ENCODE data around the gene DOCK10.

Gene DOCK10

GRCh38 chr2:225017098-225017685, 25.1 kb downstream of the DOCK10 start:
- Histone ChIP-seq H3K36me3 (ENCODE audit: control insufficient read depth in 2 of 2, insufficient read depth in 1 of 2, low read length in 2 of 2) (no peaks in the 10 kb centered on the region), H3K4me3 (ENCODE audit: low read depth, low read length) (no peak overlapping the region), H3K4me1 (ENCODE audit: control insufficient read depth, insufficient read depth, low read length) (no peaks in the 10 kb centered on the region), H3K27ac (ENCODE audit: extremely low read depth, low read depth, low read length) (no peak overlapping the region), H3K9me3 (ENCODE audit: control insufficient read depth, insufficient read depth, low read depth, low read length) (no peaks in the 10 kb centered on the region)
- POLR2A ChIA-PET = no interaction called here
- TF ChIP-seq ZEB2 (tag by site-specific recombination; IDR thresholded peaks at IDR 0.05) = no peak
- no peak for TF ChIP-seq ATF2 (tag by site-specific recombination; IDR thresholded peaks at IDR 0.05; ENCODE audit: low read depth)
- TF ChIP-seq ZFHX2 (tag by site-specific recombination; conservative IDR thresholded peaks at IDR 0.05) = no peak
- TF ChIP-seq ZFP69B (tag by site-specific recombination; IDR thresholded peaks at IDR 0.05) = no peak
- no peak for TF ChIP-seq ZIC2 (tag by site-specific recombination; IDR thresholded peaks at IDR 0.05)
- TF ChIP-seq ZNF629 (tag by site-specific recombination; IDR thresholded peaks at IDR 0.05) = no peak
- no peak for TF ChIP-seq KLF16 (tag by site-specific recombination; IDR thresholded peaks at IDR 0.05)
- TF ChIP-seq BCL11A (tag by site-specific recombination; IDR thresholded peaks at IDR 0.05; ENCODE audit: low read depth) = no peak
- no peak for TF ChIP-seq YY2 (tag by site-specific recombination; IDR thresholded peaks at IDR 0.05)
- CTCF ChIA-PET = interaction anchor here (0.7 kb wide), 1 partner anchor 370 kb away, joined by 5 read pairs; no protein-coding TSS in a partner anchor

GRCh38 chr2:225013425-225014365, 28.6 kb downstream of the DOCK10 start:
- Histone ChIP-seq H3K9me3 (ENCODE audit: control insufficient read depth, insufficient read depth, low read depth, low read length) (no peaks in the 10 kb centered on the region), H3K27ac (ENCODE audit: extremely low read depth, low read depth, low read length) (no peak overlapping the region), H3K4me3 (ENCODE audit: low read depth, low read length) (no peak overlapping the region), H3K4me1 (ENCODE audit: control insufficient read depth, insufficient read depth, low read length) (no peaks in the 10 kb centered on the region), H3K36me3 (ENCODE audit: control insufficient read depth in 2 of 2, insufficient read depth in 1 of 2, low read length in 2 of 2) (no peaks in the 10 kb centered on the region)
- CTCF ChIA-PET = interaction anchor here (0.6 kb wide), 1 partner anchor 238 kb away, joined by 3 read pairs; no protein-coding TSS in a partner anchor
- POLR2A ChIA-PET = interaction anchor here (0.6 kb wide), 1 partner anchor 142 kb away, joined by 4 read pairs; no protein-coding TSS in a partner anchor
- no peak for TF ChIP-seq ZNF146 (tag by site-specific recombination; IDR thresholded peaks at IDR 0.05)
- no peak for TF ChIP-seq YY1 (tag by site-specific recombination; IDR thresholded peaks at IDR 0.05)
- TF ChIP-seq BCL11B (tag by site-specific recombination; IDR thresholded peaks at IDR 0.05; ENCODE audit: low read depth) = no peak
- no peak for TF ChIP-seq ZNF677 (tag by site-specific recombination; IDR thresholded peaks at IDR 0.05)
- TF ChIP-seq ZNF510 (tag by site-specific recombination; IDR thresholded peaks at IDR 0.05; ENCODE audit: insufficient replicate concordance) = no peak
- peak; percentile 42; the same call in 1 of the 2 replicates for TF ChIP-seq ZBTB17 (tag by site-specific recombination; IDR thresholded peaks at IDR 0.05)

GRCh38 chr2:225011585-225011984, 30.7 kb downstream of the DOCK10 start:
- H3K4me1 ChIP-seq (ENCODE audit: control insufficient read depth, insufficient read depth, low read length) = no peaks in the 10 kb centered on the region
- no peak overlapping the region for H3K4me3 ChIP-seq (ENCODE audit: low read depth, low read length)
- H3K36me3 ChIP-seq (ENCODE audit: control insufficient read depth in 2 of 2, insufficient read depth in 1 of 2, low read length in 2 of 2) = no peaks in the 10 kb centered on the region
- CTCF ChIA-PET = no interaction called here
- no peak overlapping the region for H3K27ac ChIP-seq (ENCODE audit: extremely low read depth, low read depth, low read length)
- H3K9me3 ChIP-seq (ENCODE audit: control insufficient read depth, insufficient read depth, low read depth, low read length) = no peaks in the 10 kb centered on the region
- POLR2A ChIA-PET = no interaction called here
- TF ChIP-seq ZNF26 (tag by site-specific recombination; IDR thresholded peaks at IDR 0.05) = no peak
- TF ChIP-seq ZNF2 (tag by site-specific recombination; IDR thresholded peaks at IDR 0.05) = no peak
- TF ChIP-seq ZNF394 (tag by site-specific recombination; IDR thresholded peaks at IDR 0.05; ENCODE audit: borderline replicate concordance) = no peak
- no peak for TF ChIP-seq GLI2 (tag by site-specific recombination; IDR thresholded peaks at IDR 0.05; ENCODE audit: borderline replicate concordance, low read depth)
- no peak for TF ChIP-seq ZNF660 (tag by site-specific recombination; IDR thresholded peaks at IDR 0.05)
- TF ChIP-seq HOXD13 (CRISPR knock-in tag; IDR thresholded peaks at IDR 0.05; ENCODE audit: borderline replicate concordance) = no peak
- no peak for TF ChIP-seq INSM2 (tag by site-specific recombination; IDR thresholded peaks at IDR 0.05)
- no peak for TF ChIP-seq ZNF433 (tag by site-specific recombination; IDR thresholded peaks at IDR 0.05; ENCODE audit: low read depth)
- no peak for TF ChIP-seq MYNN (tag by site-specific recombination; IDR thresholded peaks at IDR 0.05; ENCODE audit: borderline replicate concordance)
- no peak for TF ChIP-seq MZF1 (tag by site-specific recombination; IDR thresholded peaks at IDR 0.05; ENCODE audit: borderline replicate concordance)
- no peak for TF ChIP-seq ZBTB7A (tag by site-specific recombination; IDR thresholded peaks at IDR 0.05; ENCODE audit: low read depth)
- TF ChIP-seq OVOL3 (tag by site-specific recombination; IDR thresholded peaks at IDR 0.05) = no peak
- TF ChIP-seq ZBTB1 (tag by site-specific recombination; IDR thresholded peaks at IDR 0.05) = no peak
